IPS-18c (cell line): Measurements from ENCODE around the gene IL36B.

Source experiments
- H3K4me3 ChIP-seq: 2 replicates; pipeline ENCODE4 v1.7.0; 2013; ENCODE audit warnings: low read depth, mild to moderate bottlenecking, low read length, moderate library complexity; ENCODE audit not compliant: insufficient read depth
- H3K9me3 ChIP-seq: one replicate; pipeline ENCODE4 v1.6.1; 2013; ENCODE audit warnings: mild to moderate bottlenecking, low read length, moderate library complexity; ENCODE audit not compliant: control insufficient read depth, insufficient read depth

The IL36B gene

GRCh38 chr2:112997151-112997550, 55.5 kb downstream of the IL36B start:
- Histone ChIP-seq H3K4me3 (no peak overlapping the region), H3K9me3 (no peaks in the 10 kb centered on the region)

- Histone ChIP-seq H3K9me3 (no peaks in the 10 kb centered on the region), H3K4me3 (no peak overlapping the region)
Measured at GRCh38 chr2:112996635-112997034, 56.0 kb downstream of the IL36B start.

GRCh38 chr2:112995346-112995920, 57.2 kb downstream of the IL36B start:
- no peaks in the 10 kb centered on the region for H3K9me3 ChIP-seq
- no peak overlapping the region for H3K4me3 ChIP-seq

DNA sequence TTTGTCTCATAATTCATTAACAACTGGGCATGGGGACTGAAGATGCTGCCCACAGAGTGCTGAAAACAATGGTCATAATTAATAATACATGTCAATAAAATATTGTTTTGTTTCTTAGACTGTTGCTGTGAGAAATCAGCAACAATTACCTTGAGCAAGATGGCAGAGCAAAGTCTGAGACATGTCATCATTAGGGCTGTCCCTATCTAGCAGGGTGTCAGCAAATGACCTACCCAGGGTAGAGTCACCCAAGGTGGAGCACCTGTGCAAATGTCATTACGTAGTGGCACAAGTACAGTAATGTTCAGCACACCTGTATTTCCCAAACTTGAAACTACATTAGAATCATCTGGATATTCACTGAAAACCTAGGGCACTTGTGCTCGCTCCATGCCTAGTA, 58.0 kb downstream of the IL36B start:
- H3K9me3 ChIP-seq: no peaks in the 10 kb centered on the region
- no peak overlapping the region for H3K4me3 ChIP-seq

DNA sequence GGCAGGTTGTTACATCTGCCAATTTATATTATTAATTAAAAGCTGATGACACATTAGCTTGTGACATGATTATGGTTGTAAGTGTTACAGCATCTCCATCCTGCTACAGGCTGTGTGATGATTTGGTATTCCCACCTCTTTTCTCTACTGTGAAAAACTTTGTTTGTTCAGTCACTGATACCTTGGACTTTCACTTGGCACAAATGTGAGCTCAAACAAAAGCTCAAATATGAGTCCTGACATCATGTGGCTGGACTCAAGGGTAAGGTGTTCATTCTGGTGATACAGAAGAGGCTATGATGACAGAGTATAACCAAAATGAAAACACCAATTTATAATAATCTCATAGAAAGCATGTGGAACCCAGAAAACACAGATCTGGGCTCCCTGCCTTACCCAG, 58.8 kb downstream of the IL36B start:
- Histone ChIP-seq H3K4me3 (no peak overlapping the region), H3K9me3 (no peaks in the 10 kb centered on the region)

GRCh38 chr2:112989611-112990010, 63.1 kb downstream of the IL36B start:
- no peaks in the 10 kb centered on the region for H3K9me3 ChIP-seq
- H3K4me3 ChIP-seq: no peak overlapping the region

DNA sequence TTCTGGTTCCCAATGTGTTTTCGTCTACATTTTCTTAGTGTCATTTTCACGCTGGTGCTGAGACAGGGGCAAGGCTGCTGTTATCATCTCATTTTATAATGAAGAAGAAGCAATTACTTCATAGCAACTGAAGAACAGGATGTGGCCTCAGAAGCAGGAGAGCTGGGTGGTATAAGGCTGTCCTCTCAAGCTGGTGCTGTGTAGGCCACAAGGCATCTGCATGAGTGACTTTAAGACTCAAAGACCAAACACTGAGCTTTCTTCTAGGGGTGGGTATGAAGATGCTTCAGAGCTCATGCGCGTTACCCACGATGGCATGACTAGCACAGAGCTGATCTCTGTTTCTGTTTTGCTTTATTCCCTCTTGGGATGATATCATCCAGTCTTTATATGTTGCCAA, 67.6 kb downstream of the IL36B start:
- H3K9me3 ChIP-seq: no peaks in the 10 kb centered on the region
- no peak overlapping the region for H3K4me3 ChIP-seq

DNA sequence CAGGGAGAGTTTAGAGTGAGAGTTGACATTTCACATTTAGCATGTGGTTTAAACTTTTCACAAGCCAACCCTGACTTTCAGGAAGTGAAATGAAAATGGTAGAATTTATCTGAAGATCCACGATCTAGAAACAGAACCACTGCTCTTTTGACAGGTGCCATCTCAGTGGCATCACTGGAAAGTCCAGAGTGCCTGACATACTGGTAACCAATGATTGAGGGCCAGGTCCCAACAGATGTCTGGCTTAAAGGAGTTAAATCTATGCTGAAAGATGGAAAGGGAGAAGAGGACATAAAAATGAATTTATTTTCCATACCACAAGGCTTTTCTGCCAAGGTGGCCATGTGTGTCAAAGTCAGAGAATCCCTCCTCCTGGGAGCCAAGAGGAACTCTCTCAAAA, 72.1 kb downstream of the IL36B start:
- Histone ChIP-seq H3K4me3 (no peak overlapping the region), H3K9me3 (no peaks in the 10 kb centered on the region)

DNA sequence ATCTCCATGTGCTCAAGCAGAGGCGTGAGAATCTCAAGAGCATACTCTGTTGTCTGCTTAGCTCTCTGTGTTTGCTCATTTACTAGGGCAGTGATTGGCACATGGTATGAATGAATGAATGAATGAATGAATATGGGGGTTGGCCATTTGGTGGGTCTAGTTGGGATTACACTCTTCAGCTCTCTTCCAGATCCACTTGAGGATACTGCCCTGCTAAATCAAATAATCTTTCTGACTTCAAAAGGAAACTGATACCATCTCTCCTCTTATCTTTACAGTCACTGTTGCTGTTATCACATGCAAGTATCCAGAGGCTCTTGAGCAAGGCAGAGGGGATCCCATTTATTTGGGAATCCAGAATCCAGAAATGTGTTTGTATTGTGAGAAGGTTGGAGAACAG, 72.9 kb downstream of the IL36B start:
- Histone ChIP-seq H3K9me3 (no peaks in the 10 kb centered on the region), H3K4me3 (no peak overlapping the region)

DNA sequence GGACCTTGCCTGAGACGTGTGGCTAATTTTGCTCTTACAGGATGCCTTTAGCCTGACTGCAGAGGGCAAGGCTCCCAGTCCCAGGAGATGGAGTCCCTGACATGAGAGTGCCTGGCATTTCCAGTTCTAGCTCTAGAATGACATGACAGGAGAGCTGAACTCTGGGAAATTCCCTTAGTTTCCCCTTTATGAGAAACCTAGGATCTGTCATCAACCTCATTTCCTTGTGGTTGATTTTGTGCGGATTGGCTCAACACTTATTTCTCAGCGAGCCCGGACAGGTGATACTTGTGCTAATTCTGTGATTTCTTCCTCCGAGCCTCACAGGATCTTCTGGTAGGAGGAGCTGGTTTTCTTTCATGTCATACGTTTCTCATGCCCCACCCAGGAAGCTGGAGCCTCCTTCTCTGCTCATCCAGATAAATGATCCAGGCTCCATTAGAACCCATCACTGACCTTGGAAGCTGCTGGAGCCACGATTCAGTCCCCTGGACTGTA, 75.1 kb downstream of the IL36B start, which contains the start of gene IL36G:
TSS of gene IL36G (plus strand) at position 448 of the 498 bp plus-strand sequence. CDS start 633 bp downstream, outside the sequence.
- Histone ChIP-seq H3K4me3 (no peak within 1 kb of the TSS; the same call in 1 of the 2 replicates), H3K9me3 (no peaks in the 10 kb centered on the region)
